ENCODE results near the gene LENG8. TPM values are rescaled to one million over a fixed set of nuclear protein-coding genes. Genes with fewer than 3 reads are reported as not detected.

The LENG8 gene
- total and polyA plus RNA-seq, 11 donors: 23.6 to 93.9 (median 58.8) TPM

GRCh38 chr19:54470991-54471782, 22.2 kb downstream of the LENG8 start:
- peak overlapping the region; percentile 5 to 72 (median 56) for H3K4me3 ChIP-seq
- peak overlapping the region; percentile 61 to 93 (median 83) for H3K27ac ChIP-seq
- no peaks in the 10 kb centered on the region for H3K36me3 ChIP-seq
- no peaks in the 10 kb centered on the region for H3K9me3 ChIP-seq
- ATAC-seq (peak; percentile 7 to 54 (median 44)), DNase-seq (peak; percentile 48 to 69 (median 56))
- H3K27me3 ChIP-seq: peaks cover 0 to 44% (median 5%) of the 10 kb centered on the region in 9 donors
- peaks cover 6 to 38% (median 26%) of the 10 kb centered on the region in 12 donors for H3K4me1 ChIP-seq
- intact Hi-C loops (cut with DNase I): no loop called here
- WGBS, 4 donors: 2 to 3% (median 2%) methylated on average over 28 to 60 of the region's 60 CpGs
- TF ChIP-seq POLR2A (IDR thresholded peaks at IDR 0.05): no peak

- Histone ChIP-seq H3K4me1 (peaks cover 6 to 38% (median 26%) of the 10 kb centered on the region in 12 donors), H3K36me3 (no peaks in the 10 kb centered on the region), H3K4me3 (peak within 1 kb of the TSS in 11 of 12 donors; percentile 29 to 73 (median 54)), H3K9me3 (no peaks in the 10 kb centered on the region), H3K27ac (peak within 1 kb of the TSS; percentile 47 to 89 (median 82)), H3K27me3 (peaks cover 0 to 60% (median 5%) of the 10 kb centered on the region in 9 donors)
- TF ChIP-seq CTCF (IDR thresholded peaks at IDR 0.05) (no peak), POLR2A (IDR thresholded peaks at IDR 0.05) (peak in 1 of 2 donors; percentile 47)
- ATAC-seq: peak; percentile 92 to 95 (median 93)
- WGBS, 4 donors: 7 to 9% (median 7%) methylated on average over 11 to 14 of the region's 14 CpGs
- intact Hi-C loops (cut with DNase I): no loop called here
- DNase-seq: peak; percentile 77 to 87 (median 85)
Measured at GRCh38 chr19:54473071-54473891, 24.3 kb downstream of the LENG8 start, which contains the start of gene CDC42EP5. TSS of gene CDC42EP5 (minus strand) at chr19:54473296. CDS start at chr19:54465547, 7,749 bp downstream.

GRCh38 chr19:54473892-54474372, 24.9 kb downstream of the LENG8 start:
- ATAC-seq: no peak
- Histone ChIP-seq H3K4me3 (peak overlapping the region in 3 of 12 donors; percentile 54 to 73 (median 65)), H3K36me3 (no peaks in the 10 kb centered on the region), H3K9me3 (no peaks in the 10 kb centered on the region), H3K27me3 (peaks cover 0 to 58% (median 5%) of the 10 kb centered on the region in 9 donors), H3K27ac (peak overlapping the region in 11 of 12 donors; percentile 47 to 89 (median 83)), H3K4me1 (peaks cover 6 to 37% (median 25%) of the 10 kb centered on the region in 12 donors)
- intact Hi-C loops (cut with DNase I): no loop called here
- no peak for DNase-seq
- WGBS, 4 donors: 64 to 74% (median 66%) methylated on average over 6 of the region's 6 CpGs
- no peak for TF ChIP-seq CTCF (IDR thresholded peaks at IDR 0.05)
- TF ChIP-seq POLR2A (IDR thresholded peaks at IDR 0.05): no peak

- no peak for TF ChIP-seq POLR2A (IDR thresholded peaks at IDR 0.05)
- no peak for TF ChIP-seq CTCF (IDR thresholded peaks at IDR 0.05)
Measured at GRCh38 chr19:54475706-54476105, 26.7 kb downstream of the LENG8 start.

More at GRCh38 chr19:54475706-54476105, 26.7 kb downstream of the LENG8 start:
- Histone ChIP-seq H3K9me3 (no peaks in the 10 kb centered on the region), H3K27me3 (peaks cover 0 to 51% (median 4%) of the 10 kb centered on the region in 9 donors), H3K4me3 (no peak overlapping the region), H3K27ac (no peak overlapping the region), H3K36me3 (no peaks in the 10 kb centered on the region), H3K4me1 (peaks cover 0 to 30% (median 13%) of the 10 kb centered on the region in 12 donors)
- intact Hi-C loops (cut with DNase I): loop anchor here in 4 of 10 donors (5.0 kb wide), 2 partner anchors 38 to 202 kb away; no protein-coding TSS in a partner anchor
- 89 to 92% (median 90%) methylated on average over 10 to 11 of the region's 11 CpGs for WGBS, 4 donors
- DNase-seq: no peak
- no peak for ATAC-seq
